ENCODE measurements around the gene MAN1C1.
"Not testable (repeated sequence)": the region's sequence is repeated elsewhere in the genome, so short reads cannot be mapped to it uniquely, and the experiment has no call there.

The MAN1C1 gene

DNA sequence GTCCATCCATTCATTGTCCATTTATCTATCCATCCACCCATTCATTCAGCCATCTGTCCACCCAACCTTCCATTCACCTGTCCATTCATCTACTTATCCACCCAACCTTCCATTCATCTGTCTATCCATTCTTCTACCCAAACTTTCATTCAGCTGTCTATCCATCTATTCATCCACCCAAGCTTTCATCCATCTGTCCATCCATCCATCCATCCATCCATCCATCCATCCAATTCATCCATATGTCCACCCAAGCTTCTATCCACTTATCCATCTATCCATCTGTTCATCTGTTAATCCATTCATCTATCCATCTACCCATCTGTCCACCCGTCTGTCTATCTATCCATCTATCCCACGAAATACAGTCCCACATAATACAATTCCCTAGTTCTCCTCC lies 21.6 kb upstream of the MAN1C1 start:
- TF ChIP-seq, protein P1, sequence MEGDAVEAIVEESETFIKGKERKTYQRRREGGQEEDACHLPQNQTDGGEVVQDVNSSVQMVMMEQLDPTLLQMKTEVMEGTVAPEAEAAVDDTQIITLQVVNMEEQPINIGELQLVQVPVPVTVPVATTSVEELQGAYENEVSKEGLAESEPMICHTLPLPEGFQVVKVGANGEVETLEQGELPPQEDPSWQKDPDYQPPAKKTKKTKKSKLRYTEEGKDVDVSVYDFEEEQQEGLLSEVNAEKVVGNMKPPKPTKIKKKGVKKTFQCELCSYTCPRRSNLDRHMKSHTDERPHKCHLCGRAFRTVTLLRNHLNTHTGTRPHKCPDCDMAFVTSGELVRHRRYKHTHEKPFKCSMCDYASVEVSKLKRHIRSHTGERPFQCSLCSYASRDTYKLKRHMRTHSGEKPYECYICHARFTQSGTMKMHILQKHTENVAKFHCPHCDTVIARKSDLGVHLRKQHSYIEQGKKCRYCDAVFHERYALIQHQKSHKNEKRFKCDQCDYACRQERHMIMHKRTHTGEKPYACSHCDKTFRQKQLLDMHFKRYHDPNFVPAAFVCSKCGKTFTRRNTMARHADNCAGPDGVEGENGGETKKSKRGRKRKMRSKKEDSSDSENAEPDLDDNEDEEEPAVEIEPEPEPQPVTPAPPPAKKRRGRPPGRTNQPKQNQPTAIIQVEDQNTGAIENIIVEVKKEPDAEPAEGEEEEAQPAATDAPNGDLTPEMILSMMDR (IDR thresholded peaks at IDR 0.05; ENCODE audit: insufficient read depth, low read depth, low read length, missing control alignments) = no peak
- no peak for DNase-seq (ENCODE audit: low read depth)
- no peak overlapping the region for H3K4me3 ChIP-seq (ENCODE audit: low read depth, low read length)

DNA sequence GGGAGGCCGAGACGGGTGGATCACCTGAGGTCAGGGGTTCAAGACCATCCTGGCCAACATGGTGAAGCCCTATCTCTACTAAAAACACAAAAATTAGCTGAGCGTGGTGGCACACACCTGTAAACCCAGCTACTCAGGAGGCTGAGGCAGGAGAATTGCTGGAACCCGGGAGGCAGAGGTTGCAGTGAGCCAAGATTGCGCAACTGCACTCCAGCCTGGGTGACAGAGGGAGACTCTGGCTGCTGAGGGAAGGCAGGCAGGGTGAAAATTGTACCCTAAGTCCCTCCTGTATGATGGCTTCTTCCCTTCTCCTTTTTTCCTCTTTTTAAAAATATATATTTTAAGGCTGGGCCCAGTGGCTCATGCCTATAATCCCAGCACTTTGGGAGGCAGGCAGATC lies 19.9 kb upstream of the MAN1C1 start:
- not testable (repeated sequence) for H3K4me3 ChIP-seq (ENCODE audit: low read depth, low read length); DNase-seq (ENCODE audit: low read depth)

DNA sequence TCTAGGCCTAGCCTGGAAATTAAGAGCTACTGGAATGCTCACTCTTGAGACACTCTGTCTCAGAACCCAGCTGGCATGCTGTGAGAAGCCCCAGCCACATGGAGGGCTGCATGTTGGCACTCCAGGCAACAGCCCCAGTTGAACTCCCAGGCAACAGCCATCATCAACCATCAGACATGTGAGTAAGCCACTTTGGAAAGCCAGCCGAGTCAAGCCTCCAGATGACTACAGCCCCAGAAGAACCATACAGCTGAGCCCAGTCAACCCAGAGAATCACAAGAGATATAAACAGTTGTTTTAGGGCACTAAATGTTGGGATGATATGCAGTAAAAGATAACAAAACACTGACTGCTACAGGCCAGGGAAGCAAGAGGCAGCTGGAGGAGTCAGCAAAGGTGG lies 17.7 kb upstream of the MAN1C1 start:
- TF ChIP-seq, protein P1 (IDR thresholded peaks at IDR 0.05; ENCODE audit: insufficient read depth, low read depth, low read length, missing control alignments) = no peak
- no peak for DNase-seq (ENCODE audit: low read depth)
- no peak overlapping the region for H3K4me3 ChIP-seq (ENCODE audit: low read depth, low read length)

DNA sequence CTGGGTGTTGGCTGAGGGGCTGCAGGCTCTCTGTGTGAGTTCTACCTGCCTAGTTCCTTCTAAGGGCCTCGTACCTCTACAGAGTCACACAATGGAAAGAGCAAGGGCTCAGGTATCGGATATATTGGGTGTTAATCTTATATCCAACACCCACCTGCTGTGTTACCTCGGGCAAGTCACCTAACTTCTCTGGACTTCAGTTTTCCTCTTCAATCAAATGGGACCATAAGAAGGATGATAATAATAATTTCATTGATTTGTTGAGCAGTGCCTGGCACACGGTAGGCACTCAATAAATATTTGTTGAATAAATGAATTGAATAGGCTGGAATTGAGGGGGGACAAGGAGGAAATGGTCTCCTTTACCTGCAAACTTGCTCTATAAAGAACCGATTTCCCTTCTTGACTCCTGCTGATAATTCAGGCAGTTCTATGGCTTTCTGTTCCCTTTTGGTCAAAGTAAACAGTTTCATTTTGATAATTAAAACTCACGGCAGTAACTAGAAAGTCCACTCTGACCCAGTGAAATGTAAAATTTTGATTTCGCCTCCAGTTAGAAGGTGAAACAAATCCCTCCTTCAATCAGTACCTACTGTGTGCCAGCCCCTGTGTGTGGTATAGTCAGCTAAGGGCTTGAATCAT lies 16.5 kb upstream of the MAN1C1 start:
- TF ChIP-seq, protein P1 (IDR thresholded peaks at IDR 0.05; ENCODE audit: insufficient read depth, low read depth, low read length, missing control alignments) = no peak
- H3K4me3 ChIP-seq (ENCODE audit: low read depth, low read length) = no peak overlapping the region
- peak; percentile 48 for DNase-seq (ENCODE audit: low read depth)

DNA sequence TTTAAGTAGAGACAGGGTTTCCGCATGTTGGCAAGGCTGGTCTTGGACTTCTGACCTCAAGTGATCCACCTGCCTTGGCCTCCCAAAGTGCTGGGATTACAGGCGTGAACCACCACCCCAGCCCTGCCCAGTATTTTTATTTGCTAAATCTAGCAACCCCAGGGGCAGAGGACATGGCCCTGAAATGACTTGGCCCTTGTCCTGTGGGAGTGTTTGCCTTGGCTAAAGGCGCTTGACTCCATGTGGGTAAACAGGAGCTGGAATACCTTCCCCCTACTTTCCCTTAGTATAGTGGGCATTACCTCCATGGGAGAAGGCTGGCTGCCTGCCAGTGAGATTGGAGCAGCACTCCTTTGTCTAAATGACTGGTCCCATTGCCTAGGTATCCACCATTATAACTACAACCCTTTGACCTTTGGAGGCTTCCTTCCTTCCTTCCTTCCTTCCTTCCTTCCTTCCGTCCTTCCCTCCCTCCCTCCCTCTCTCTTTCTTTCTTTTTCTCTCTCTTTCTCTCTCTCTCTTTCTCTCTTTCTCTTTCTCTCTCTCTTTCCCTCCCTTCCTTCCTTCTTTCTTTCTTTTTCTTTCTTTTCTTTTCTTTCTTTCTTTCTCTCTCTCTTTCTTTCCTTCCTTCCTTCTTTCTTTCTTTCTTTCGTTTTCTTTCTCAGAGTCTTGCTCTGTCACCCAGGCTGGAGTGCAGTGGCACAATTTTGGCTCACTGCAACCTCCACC lies 15.5 kb upstream of the MAN1C1 start:
- DNase-seq (ENCODE audit: low read depth); H3K4me3 ChIP-seq (ENCODE audit: low read depth, low read length): not testable (repeated sequence)

DNA sequence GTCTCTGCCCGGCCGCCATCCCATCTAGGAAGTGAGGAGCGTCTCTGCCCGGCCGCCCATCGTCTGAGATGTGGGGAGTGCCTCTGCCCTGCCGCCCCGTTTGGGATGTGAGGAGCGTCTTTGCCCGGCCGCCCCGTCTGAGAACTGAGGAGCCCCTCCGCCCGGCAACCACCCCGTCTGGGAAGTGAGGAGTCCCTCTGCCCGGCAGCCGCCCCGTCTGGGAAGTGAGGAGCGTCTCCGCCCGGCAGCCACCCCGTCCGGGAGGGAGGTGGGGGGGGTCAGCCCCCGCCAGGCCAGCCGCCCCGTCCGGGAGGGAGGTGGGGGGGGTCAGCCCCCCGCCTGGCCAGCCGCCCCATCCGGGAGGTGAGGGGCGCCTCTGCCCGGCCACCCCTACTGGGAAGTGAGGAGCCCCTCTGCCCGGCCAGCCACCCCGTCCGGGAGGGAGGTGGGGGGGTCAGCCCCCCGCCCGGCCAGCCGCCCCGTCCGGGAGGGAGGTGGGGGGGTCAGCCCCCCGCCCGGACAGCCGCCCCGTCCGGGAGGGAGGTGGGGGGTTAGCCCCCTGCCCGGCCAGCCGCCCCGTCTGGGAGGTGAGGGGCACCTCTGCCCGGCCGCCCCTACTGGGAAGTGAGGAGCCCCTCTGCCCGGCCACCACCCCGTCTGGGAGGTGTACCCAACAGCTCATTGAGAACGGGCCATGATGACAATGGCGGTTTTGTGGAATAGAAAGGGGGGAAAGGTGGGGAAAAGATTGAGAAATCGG lies 12.6 kb upstream of the MAN1C1 start:
- not testable (repeated sequence) for H3K4me3 ChIP-seq (ENCODE audit: low read depth, low read length); DNase-seq (ENCODE audit: low read depth)

DNA sequence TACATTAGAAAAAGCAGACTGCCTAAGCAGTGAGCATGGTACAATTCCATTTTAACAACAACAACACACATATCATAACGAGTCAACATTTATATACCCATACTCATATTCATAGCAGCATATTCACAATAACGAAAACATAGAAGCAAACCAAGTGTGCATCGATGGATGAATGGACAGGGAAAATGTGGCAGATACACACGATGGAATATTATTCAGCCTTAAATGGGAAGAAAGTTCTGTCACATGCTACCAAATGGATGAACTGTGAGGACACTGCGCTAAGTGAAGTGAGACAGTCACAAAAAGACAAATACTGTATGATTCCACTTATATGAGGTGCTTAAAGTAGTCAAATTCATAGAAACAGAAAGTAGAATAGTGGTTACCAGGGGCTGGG lies 9.5 kb upstream of the MAN1C1 start:
- TF ChIP-seq, protein P1 (IDR thresholded peaks at IDR 0.05; ENCODE audit: insufficient read depth, low read depth, low read length, missing control alignments) = no peak
- no peak overlapping the region for H3K4me3 ChIP-seq (ENCODE audit: low read depth, low read length)

DNA sequence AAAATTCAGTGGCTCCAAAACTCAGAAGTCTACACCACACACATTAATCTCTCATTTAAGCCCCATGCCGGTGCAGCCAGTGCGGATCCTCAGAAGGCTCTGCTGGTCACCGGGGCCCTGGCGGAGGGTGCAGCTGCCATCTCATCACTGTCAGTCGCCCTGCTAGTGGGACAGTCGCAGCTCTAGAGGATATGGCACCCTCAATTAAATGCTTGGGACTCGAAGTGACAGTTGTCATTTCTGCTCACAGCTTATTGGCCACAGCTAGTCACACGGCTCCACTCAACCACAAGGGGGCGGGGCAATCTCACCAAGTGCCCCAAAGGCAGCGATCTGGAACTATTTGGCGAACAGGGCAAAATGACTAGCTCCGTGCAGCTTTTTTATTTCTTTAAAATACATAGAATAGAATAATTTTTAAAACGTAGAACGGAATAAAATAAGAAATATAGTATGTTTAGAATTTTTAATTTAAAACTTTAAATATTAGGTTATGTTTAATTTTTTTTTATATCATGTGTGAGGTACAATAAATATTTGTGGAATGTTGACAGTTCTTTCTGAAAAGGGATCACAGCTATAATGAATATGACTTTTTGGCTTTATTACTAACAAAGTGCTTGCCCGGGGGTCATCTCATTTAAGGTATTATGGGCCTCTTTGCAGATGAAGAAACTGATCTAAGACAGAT lies 8.0 kb upstream of the MAN1C1 start:
- H3K4me3 ChIP-seq (ENCODE audit: low read depth, low read length) = no peak overlapping the region; the same call in 1 of the 2 replicates
- TF ChIP-seq, protein P1 (IDR thresholded peaks at IDR 0.05; ENCODE audit: insufficient read depth, low read depth, low read length, missing control alignments) = peak; percentile 28
- DNase-seq (ENCODE audit: low read depth) = peak; percentile 91

More for the DNA sequence above, 9.5 kb upstream of the MAN1C1 start:
- DNase-seq (ENCODE audit: low read depth) = no peak

Measured in GM12865 (cell line).